COR-L47 (cell line): ENCODE results near the gene ENTR1.

Experiments used
- DNase-seq: peaks from one replicate; lab custom pipeline; 2025; lab: John Stamatoyannopoulos, UW

Gene ENTR1

GRCh38 chr9:136396219-136396515 lies 14.2 kb downstream of the ENTR1 start:
- DNase-seq = no peak

DNA sequence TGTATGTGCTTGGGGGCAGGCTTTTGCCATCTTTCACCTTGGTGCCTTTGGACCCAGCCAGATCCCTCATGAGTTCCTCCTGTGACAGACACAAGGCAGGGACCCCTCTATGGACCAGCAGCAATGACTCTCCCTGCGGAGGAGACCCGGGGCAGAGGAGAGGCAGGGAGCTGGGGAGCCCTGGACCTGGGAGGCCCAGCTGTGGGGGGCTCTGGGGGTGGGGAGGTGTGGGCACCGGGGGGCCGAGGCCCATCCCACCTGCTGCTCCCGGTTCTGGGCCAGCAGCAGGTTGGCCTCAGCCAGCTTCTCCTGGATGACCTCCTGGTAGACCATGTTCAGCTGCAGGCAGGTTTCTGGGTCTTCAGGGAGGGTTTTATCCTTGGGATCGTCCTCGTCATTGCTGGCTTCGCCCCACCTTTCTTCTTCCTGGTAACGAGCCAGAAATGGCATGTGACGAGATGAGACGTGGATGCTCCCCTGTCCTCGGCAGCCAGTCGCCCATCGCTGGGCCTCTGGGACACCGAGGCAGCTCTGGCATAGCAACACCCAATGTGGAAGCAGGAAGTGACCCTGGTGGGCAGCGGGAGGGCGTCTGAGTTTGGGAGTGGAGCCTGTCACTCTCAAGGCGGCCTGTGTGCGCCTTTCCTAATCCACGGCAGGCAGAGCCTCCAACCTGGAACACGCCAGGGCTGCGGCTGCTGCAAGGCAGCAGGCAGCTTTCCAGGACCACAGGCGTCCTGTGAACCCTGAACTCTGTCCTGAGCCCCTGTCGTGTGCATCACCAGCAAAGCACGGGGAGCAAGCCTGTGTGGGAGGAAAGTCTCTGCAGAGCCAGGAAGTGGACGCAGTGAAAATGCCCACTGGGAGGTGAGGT lies 14.8 kb downstream of the ENTR1 start:
- no peak for DNase-seq

DNA sequence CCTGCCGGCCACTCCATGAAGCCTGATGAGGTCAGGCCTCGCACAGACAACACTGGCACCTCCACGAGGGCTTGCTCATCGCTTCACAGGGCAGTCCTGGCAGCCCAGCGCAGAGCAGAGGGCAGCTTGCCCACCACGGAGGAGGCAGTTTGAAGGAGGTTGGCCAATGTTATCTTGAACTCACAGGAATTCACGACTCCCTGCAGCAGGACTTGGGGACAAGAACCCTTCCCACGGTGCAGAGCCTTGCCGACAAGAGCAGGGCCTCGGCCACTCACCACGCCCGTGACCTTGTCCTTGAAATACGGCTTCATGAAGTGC lies 15.4 kb downstream of the ENTR1 start:
- DNase-seq = no peak

DNA sequence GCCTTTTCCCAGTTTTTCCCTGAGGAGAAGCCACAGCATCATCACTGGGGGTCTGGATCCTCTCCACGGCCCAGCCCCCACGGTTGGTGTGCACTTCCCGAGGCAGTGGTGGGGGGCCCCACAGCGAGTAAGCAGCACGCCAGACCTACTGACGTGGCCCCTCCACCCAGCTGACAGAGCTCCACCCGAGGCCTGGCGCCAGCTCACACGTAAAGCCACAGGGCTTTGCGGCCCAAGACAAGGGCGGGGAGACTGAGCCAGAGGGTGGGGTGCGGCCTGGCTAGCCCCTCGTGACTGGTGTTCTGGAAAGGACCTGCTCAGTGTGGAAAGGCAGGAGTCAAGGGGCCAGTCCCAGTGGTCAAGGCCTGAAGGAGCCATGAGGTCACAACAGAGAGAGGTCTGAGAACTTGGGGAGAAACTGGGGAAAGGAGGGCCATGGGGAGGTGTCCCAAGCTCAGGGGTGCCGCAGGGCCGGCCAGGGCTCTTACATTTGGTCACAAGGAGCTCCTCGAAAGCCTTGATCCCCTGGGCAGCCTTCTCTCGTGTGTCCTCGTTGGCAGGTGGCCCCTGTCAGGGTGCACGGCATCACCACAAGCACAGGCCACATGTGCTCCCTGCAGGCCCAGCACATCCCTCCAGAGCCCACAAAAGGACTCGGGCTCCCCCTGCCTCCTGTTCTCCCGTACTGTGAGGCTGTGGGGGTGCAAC lies 15.9 kb downstream of the ENTR1 start:
- DNase-seq = no peak

DNA sequence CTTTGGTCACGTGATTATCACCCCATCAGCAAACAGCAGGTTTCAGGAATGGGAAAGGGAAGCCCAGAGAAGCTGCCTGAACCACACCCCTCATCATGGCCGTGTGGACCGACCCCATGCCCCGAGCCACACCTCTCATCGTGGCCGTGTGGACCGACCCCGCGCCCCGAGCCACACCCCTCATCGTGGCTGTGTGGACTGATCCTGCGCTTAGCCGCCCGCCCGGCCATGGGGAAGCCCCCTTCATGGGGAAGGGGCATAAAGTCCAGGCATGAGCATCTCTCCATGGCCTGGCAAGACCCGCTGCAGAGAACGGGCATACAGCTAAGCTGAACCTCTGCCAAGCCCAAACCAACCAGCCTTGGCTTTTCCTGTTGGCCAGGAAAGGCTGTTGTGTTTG lies 16.9 kb downstream of the ENTR1 start:
- DNase-seq = no peak

GRCh38 chr9:136392538-136393449 lies 17.6 kb downstream of the ENTR1 start:
- no peak for DNase-seq

DNA sequence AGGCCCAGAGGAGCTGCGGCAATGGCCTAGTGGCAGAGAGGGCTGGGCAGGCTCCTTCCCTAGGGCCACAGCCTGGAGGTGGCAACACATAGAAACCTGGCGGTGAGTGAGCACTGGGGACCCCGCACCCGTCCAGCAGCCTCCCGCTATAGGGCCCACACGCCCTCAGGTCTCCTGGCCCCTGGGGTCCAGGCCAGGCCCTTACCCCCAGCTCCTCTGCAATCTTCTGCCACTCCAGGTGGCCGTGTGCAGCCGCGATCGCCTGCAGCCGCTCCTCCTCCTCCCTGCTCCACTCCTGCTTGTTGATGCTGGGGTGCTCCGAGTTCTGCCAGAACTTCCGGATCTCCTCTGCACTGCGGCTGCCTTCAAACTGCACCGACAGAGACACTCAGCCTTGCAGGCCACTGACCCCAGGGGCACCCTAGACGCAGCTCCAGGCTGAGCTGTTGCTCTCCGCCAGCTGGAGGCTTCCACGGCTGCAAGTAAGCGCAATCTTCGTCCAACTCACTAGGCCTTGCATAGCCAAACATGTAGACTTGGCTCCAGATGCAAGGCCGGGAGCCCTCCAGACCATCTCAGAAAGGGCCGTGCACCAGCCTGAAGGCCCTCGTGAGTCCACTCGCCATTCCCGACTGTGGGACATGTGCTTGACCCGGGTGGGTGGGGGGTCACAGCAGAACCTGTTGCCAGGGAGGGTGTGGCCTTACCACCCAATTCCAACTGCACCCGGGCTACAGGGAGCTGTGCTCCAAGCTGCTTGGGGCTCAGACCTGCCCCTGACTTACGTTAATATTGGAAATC lies 18.5 kb downstream of the ENTR1 start:
- no peak for DNase-seq

GRCh38 chr9:136389396-136389795 lies 21.0 kb downstream of the ENTR1 start:
- DNase-seq = no peak

- DNase-seq = no peak
These were observed 23.2 kb downstream of the ENTR1 start for GRCh38 chr9:136387217-136387616.

GRCh38 chr9:136386018-136386417 lies 24.4 kb downstream of the ENTR1 start:
- no peak for DNase-seq

DNA sequence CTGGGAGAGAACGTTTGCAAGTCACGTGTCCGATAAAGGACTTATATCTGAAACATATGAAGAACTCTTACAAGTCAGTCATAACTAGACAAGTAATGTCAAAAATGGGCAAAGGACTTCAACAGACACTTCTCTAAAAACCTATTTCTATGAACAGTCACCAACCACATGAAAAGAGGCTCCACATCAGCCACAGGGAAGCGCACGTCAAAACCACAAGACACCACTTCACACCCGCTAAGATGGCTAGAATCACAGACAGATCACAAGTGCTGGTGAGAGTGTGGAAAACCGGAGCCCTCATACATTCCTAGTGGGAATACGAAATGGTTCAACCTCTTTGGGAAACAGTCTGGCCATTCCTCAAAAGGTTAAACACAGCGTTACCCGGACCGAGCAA lies 25.4 kb downstream of the ENTR1 start:
- no peak for DNase-seq

GRCh38 chr9:136383436-136383835 lies 27.0 kb downstream of the ENTR1 start:
- DNase-seq = no peak

DNA sequence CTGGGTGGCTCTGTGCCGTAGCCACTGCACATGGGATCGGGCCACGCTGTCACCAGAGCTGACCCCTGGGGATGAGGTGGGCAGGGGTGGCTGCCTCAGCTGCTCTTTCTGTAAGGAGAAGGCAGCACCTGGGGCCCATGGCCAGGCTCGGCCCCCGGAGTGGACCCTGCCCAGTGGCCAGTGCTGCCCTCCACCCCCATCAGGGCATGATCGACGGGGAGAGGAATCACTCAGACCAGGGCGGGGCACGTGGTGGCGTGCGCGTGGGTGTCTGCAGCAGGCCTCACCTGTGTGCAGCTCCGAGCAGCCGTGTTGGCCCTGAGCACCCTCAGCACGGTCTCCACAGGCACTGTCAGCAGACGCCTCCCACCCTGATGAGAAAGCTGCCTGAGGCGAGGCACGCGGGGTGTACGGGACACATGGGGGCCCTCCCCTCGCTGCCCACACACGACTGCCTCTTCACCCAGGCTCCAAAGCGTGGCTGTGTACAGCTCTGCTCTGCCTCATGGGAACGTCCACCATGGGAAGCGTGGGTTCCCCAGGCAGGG lies 28.4 kb downstream of the ENTR1 start:
- no peak for DNase-seq

DNA sequence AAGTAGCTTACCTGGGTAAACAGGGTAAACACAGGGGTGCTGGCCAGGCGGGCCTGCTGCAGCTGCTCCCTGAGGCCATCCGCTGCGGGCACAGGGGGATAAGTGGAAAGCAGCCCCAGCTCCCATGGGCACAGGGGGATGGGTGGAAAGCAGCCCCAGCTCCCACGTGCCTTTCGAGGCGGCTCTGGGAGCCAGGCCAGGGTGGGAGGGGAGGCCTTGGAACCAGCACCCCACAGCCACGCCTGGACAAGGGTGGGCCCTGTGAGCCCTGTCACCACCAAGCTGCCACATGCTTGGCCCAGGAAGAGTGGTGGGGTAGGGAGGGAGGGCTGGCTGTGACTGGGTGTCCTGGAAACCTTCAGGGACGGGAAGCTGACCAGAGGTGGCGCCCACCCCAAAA lies 29.1 kb downstream of the ENTR1 start:
- DNase-seq = no peak

DNA sequence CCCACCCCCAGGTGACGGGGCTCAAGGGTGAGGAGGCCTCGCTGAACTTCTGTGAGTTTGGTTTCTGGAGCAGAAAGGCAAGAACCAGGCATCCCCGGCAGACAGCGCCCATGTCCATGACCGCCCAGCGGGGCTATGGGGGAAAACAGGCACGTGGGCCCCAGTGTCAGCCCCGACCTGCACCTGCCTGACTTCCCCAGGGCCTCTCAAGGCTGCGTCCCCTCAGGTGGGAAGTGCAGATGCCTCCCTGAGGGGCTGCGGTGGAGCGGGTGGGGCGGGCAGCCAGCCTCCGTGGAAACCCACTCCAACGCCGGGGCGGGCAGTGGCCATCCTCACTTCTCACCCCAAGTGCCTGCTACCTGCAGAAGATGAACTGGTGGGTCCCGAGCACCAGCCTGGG lies 30.0 kb downstream of the ENTR1 start:
- no peak for DNase-seq

DNA sequence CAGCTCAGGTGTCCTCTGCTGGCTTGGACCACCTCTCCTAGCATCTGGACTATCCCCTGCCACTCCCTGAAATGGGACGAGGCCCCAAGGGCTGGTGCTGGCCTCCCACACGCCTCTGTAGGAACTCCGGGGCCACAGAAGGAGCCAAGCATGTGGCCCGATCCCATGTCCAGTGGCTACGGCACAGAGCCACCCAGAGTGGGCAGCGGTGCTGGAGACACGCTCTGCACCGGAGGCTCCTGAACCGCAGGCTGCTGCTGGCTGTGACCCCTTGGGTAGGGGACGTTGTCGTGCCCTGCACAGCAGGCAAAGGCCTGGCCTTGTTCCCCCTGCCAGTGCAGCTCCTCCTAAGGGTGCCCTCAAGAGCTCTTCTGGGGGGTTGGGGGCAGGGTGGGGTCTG lies 30.5 kb downstream of the ENTR1 start:
- DNase-seq = no peak

- DNase-seq = no peak
These were observed 31.0 kb downstream of the ENTR1 start for GRCh38 chr9:136379401-136379800.

DNA sequence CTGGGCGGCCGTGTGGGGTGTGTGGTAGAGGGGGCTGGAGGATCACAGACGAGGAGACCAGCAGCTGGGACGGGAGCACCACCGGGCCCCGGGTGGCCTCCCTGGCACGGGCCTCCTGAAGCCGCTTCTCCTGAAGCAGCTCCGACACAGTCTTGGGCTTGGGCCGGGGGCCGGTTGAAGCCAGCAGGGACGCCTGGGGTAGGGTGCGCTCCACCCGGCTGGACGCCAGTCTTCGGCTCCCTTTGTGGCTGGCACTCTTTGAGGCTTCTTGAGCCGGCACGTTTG lies 31.5 kb downstream of the ENTR1 start:
- DNase-seq = no peak

- DNase-seq = no peak
These were observed 32.0 kb downstream of the ENTR1 start for GRCh38 chr9:136378170-136379002.

- no peak for DNase-seq
These were observed 32.9 kb downstream of the ENTR1 start for GRCh38 chr9:136377341-136378169.
